GM21737 (cell line): ENCODE measurements around the gene SDR42E1.

Source experiments
- ATAC-seq: cut with Tn5 transposase; IDR thresholded peaks from one replicate; pipeline ENCODE4 v1.9.1; 2021; ENCODE audit warnings: mild to moderate bottlenecking, moderate library complexity; ENCODE audit not compliant: unreplicated experiment

SDR42E1 gene

GRCh38 chr16:81942007-81942601 is 69.2 kb downstream of the SDR42E1 start:
- no peak for ATAC-seq

DNA sequence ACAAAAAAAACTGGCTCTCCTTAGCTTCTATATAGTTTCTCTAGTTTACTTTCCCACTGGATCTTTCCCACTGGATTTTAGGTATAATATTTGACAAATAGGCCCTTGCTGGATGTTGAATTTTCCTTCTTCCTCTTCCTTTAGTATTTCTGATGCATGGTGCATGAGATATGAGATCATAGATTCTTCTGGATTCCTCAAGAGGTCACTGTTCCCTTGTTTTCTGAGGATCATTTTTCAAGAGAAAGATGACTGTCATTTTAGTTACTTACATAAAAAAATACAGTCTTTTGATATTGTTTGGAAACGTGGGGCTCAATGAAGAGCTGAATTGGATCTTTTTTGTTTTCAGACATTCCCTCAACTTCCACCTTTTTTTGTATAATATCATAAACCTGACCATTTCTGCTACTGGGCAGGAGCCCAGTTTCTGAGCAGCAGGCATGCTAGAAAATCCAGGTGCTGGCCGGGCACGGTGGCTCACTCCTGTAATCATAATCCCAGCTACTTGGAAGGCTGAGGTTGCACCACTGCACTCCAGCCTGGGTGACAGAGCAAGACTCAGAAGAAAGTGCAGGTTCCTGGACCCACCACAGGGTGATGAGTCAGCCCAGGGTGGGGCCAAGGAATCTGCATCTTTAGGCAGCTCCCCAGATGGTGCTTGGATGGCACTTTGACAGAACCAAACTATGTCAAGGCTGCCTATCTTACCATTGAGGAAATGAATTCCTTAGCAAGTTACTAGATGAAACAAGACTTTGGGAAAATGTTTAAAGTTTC is 70.3 kb downstream of the SDR42E1 start:
- ATAC-seq, result no peak

- ATAC-seq, result no peak
These were observed 71.9 kb downstream of the SDR42E1 start for GRCh38 chr16:81939164-81940056.
